ENCODE measurements around the gene NPM3. TPM values are rescaled to one million over a fixed set of nuclear protein-coding genes. Genes with fewer than 3 reads are reported as not detected.

NPM3 gene
- total RNA-seq, 1 donor from 2014 or later: 28.7 TPM

- DNase-seq (ENCODE audit: low spot score in 2 of 2): peak in 1 of 2 donors; percentile 61
- Histone ChIP-seq H3K4me1 (peaks cover 17 to 30% of the 10 kb centered on the region in 2 donors), H3K9me3 (no peaks in the 10 kb centered on the region), H3K36me3 (peaks cover 27 to 31% of the 10 kb centered on the region in 2 donors), H3K27me3 (no peaks in the 10 kb centered on the region), H3K27ac (no peak overlapping the region), H3K4me3 (peak overlapping the region; percentile 73 to 83)
- TF ChIP-seq CTCF (IDR thresholded peaks at IDR 0.05): no peak
- intact Hi-C loops (cut with DNase I): loop anchor here (2.0 to 5.0 kb wide), 2 partner anchors 179 to 570 kb away; no protein-coding TSS in a partner anchor
Measured at GRCh38 chr10:101781984-101782810, 1.0 kb downstream of the NPM3 start.

GRCh38 chr10:101781655-101781983 is 1.6 kb downstream of the NPM3 start:
- no peak overlapping the region for H3K4me3 ChIP-seq
- peaks cover 21 to 25% of the 10 kb centered on the region in 2 donors for H3K36me3 ChIP-seq
- H3K27me3 ChIP-seq: no peaks in the 10 kb centered on the region
- DNase-seq (ENCODE audit: low spot score in 2 of 2): peak in 1 of 2 donors; percentile 2
- no peaks in the 10 kb centered on the region for H3K9me3 ChIP-seq
- intact Hi-C loops (cut with DNase I): loop anchor here (2.0 to 5.0 kb wide), 2 partner anchors 179 to 569 kb away; no protein-coding TSS in a partner anchor
- H3K4me1 ChIP-seq: peaks cover 17 to 30% of the 10 kb centered on the region in 2 donors
- H3K27ac ChIP-seq: no peak overlapping the region
- no peak for TF ChIP-seq CTCF (IDR thresholded peaks at IDR 0.05)

- peak in 1 of 2 donors; percentile 65 for DNase-seq (ENCODE audit: low spot score in 2 of 2)
- H3K9me3 ChIP-seq: no peaks in the 10 kb centered on the region
- H3K4me3 ChIP-seq: no peak overlapping the region
- no peaks in the 10 kb centered on the region for H3K27me3 ChIP-seq
- H3K36me3 ChIP-seq: peaks cover 15 to 20% of the 10 kb centered on the region in 2 donors
- peak; percentile 42 to 87 (median 76) for TF ChIP-seq CTCF (IDR thresholded peaks at IDR 0.05)
- H3K4me1 ChIP-seq: peaks cover 23 to 30% of the 10 kb centered on the region in 2 donors
- intact Hi-C loops (cut with DNase I): loop anchor here (1.0 to 5.0 kb wide), 3 partner anchors 178 to 569 kb away; no protein-coding TSS in a partner anchor
- no peak overlapping the region for H3K27ac ChIP-seq
Measured at GRCh38 chr10:101780818-101781654, 2.2 kb downstream of the NPM3 start.

GRCh38 chr10:101780187-101780817 is 2.9 kb downstream of the NPM3 start:
- Histone ChIP-seq H3K27me3 (peaks cover 4% of the 10 kb centered on the region), H3K4me1 (peaks cover 26 to 33% of the 10 kb centered on the region in 2 donors), H3K36me3 (peaks cover 9 to 12% of the 10 kb centered on the region in 2 donors), H3K4me3 (peak overlapping the region; percentile 50 to 61), H3K27ac (no peak overlapping the region), H3K9me3 (no peaks in the 10 kb centered on the region)
- peak in 1 of 2 donors; percentile 59 for DNase-seq (ENCODE audit: low spot score in 2 of 2)
- TF ChIP-seq CTCF (IDR thresholded peaks at IDR 0.05): no peak
- intact Hi-C loops (cut with DNase I): loop anchor here (1.0 to 5.0 kb wide), 3 partner anchors 178 to 568 kb away; no protein-coding TSS in a partner anchor

GRCh38 chr10:101779544-101780186 is 3.6 kb downstream of the NPM3 start:
- intact Hi-C loops (cut with DNase I): loop anchor here (1.0 to 5.0 kb wide), 3 partner anchors 177 to 567 kb away; no protein-coding TSS in a partner anchor
- peak overlapping the region; percentile 50 to 61 for H3K4me3 ChIP-seq
- no peak overlapping the region for H3K27ac ChIP-seq
- peaks cover 29 to 37% of the 10 kb centered on the region in 2 donors for H3K4me1 ChIP-seq
- TF ChIP-seq CTCF (IDR thresholded peaks at IDR 0.05): peak; percentile 60 to 90 (median 88)
- H3K36me3 ChIP-seq: peaks cover 4 to 6% of the 10 kb centered on the region in 2 donors
- DNase-seq (ENCODE audit: low spot score in 2 of 2): peak in 1 of 2 donors; percentile 84
- no peaks in the 10 kb centered on the region for H3K9me3 ChIP-seq
- H3K27me3 ChIP-seq: peaks cover 8% of the 10 kb centered on the region

Data from ascending aorta (tissue), 2 donors.